Activated CD4-positive, alpha-beta T cell treated with anti-CD3 and anti-CD28 coated beads, Interleukin-2, amount 50 U/mL, for 24 hours (primary cell): ENCODE results near the gene NR6A1.

Experiments used
- DNase-seq, 2 donors: peaks; one replicate each; pipeline ENCODE4 v3.0.0-alpha.2; 2020; ENCODE audit warnings: low read depth in 1 of 2, low spot score in 1 of 2

NR6A1 gene

DNA sequence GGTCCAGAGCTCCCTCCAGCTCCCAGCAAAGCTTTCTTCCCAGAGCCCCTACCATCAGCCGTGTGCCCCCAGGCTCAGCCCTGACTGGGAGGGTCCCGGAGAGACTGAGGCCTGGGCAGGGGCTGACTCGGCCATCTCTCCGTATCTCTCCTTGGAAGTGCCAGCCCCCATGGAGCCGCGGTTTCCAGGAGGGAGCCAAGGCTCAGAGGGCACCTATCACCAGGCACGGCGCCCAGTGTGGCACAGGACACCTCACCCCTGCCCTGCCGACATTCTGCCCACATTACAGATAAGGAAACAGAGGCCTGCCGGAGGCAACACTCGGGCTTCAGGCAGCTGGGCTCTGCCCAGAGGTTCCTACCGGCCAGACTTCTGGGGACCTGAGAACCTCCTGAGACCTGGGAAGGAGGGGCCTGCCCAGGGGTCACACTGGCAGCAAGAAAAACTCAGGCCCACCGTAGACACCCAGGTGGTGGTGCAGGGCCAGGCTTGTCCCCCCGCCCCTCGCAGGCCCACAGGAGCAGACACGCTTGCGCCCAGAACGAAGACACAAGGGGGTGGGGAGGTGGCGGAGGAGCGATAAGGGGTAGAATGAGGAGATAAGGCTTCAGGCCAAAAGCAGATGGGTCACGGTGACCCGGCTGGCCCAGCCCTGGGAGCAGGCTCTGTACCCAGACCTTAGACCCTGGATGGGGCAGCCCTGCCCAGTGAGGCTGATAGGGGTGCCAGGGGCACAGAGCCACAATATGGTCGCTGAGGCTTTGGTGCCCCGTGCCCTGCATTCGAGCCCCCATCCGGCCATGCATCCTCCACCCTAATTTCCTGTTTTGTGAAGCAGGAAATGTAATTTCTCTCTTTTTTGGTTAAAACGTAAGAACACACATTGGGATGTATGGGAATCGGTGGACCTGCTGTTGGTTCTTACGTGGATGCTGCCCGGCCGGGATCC is 275.7 kb downstream of the NR6A1 start:
- DNase-seq, result no peak

DNA sequence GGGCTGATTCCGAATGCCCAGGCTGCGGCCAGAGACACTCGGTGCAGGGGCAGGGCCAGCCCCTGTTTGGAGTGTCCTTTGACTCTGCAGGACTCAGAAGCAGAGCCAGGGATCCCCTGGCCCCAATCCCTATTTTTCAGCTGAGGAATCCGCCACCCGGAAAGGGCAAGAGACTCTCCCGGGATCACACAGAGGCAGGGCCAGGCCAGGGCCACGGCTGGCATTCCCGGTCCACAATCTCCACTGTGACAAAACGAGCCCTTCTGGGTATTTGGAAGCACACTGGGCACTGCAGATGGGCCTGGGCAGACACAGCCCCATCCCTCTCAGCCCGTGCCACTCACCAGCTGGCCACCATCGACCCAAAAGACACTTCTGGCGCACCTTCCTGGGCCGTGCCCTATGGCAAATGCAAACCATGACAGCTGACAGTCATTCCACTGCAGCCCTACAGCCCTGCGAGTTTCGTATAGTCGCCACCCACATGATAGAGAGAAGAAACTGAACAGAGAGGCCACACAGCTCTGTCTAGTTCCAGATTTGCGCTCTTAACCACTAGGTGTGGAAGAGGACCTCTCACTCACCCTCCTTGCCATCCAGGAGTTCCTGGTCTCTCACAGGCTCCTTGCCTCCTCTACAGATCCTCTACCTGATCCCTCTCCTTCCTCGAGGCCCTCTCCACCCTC is 277.2 kb downstream of the NR6A1 start:
- DNase-seq, result no peak

DNA sequence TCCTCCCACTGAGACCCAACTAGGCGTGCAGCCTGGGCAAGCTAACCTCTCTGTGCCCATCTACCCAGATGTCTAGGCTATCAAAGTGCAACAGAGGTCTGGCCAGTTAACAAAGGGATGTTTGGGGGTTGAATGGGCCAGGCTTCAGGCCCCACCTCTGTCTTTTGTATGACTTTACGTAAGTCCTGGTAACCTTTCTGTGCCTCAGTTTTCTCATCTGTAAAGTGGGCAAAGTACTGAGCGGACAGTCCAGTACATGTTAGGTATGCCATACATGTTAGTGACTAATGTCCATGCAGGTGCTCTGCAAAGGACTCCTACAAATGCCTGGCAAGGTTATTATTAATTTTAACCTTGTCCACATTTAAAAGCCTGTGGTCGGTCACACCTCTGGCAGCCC is 277.9 kb downstream of the NR6A1 start:
- no peak for DNase-seq

DNA sequence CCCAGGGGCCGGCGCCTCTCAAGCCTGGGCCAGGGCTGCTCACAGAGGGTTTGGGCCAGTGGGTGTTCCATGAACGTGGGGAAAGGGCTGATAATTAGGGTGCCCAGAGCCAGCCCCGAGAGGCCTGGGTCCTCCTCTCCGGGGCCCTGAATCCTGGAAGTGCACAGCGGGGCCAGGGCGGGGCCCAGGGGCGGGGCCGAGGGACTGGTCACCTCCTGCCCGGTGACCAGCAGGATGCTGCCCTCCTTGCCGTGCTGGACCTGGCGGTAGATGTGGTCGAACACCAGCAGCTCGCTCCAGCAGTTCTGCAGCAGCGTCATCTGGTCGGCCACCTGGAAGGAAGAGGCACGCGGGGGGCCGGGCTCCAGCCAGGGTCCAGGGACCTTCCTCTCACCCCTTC is 278.3 kb downstream of the NR6A1 start:
- DNase-seq, result no peak

DNA sequence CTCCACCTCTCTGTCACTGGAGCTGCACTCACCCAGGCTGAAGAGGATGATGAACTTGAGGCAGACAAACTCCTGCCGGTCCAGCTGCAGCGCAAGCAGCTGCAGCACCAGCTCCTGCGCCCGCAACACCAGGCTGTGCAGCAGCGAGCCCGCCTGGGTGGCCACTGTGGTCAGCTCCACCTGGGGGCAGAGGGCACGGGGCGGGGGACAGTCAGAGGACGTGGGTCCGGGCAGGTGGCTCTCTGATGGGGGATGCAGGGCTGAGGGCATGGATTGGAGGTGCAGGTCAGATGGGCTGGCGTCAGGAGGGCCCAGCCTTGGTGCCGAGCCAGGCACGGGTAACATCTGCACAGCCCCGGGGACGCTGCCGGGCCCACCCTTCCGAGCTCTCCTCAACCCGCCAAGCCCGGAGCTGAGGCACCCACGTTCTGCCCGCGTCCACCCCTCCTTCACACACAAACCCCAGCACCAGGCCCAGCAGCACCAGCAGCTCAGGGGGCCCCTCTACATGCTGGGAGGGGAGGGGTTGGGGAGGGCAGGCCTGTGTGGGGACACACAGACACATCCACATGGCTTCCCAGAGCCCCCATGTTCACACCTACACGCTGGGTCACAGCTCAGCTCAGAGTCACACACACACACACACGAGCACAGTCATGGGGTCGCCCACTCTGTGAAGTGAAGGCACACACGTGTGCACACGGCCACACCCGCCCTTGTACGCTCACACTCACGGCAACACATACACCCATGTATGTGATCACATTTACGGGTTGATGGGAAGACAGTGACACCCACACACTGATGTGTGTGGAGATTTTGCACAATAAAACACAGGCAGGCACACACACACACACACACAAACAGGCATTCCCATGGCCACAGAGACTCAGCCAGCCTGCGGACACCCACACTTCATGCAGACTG is 279.8 kb downstream of the NR6A1 start:
- DNase-seq, result no peak

DNA sequence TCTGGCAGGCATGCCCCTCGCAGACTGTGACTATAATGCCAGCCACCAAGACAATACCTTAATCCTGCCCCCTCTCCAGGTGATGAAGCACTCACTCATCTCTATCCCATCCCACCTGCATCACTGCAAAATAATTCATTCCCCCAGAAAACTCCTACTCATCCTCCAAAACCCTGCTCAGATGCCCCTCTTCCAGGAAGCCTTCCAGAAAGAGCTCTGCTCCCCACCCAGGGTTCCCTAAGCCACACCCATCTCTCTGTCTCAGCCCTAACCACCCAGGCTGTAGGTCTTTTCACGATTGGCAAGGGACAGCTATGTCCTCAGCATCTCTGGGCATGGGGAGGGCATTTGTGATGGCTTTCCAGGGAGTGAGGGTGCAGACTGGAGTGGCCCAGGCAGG is 281.1 kb downstream of the NR6A1 start:
- no peak for DNase-seq

DNA sequence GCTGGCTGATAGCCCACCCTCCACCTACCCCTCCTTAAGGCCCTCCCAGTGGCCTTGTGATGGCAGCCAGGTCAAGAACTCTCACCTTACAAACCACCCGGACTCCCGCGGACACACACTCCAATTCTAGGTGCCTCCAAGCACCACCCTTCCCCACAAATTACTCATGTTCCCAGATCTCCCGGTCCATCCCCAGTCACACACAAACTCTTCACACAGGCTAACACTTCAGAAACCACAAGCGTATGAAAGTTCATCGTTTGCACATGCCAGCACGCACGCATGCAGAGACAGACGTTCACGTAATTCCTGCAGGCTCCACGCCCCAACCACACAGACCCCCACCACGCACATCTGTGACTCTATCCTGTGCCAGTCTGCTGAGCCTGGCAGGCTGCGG is 281.9 kb downstream of the NR6A1 start:
- no peak for DNase-seq

DNA sequence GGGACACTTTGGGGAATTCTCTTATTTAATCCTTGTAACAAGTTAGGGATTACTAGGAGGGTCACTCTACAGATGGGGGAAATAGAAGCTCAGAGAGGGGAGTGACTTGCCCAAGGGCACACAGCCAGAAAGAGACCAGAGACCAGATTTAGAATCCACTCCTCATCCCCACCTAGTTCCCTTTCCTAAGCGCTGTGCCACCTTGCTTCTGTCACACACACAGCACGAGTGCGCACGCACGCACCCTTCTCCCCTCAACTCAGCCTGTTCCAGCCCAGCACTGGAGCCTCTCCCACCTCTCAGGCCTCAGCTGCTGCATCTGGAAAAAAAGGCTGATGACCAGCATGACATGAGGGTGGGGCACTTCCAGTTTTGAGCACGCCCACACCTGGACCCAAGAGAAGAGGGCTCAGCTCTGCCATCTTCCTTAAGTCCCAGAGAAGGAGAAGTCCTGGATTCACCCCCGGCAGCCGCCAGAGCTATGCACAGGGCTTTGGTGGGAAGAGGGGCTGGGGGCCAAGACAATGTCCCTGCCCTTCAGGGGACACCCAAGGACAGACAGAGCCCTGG is 282.4 kb downstream of the NR6A1 start:
- DNase-seq, result no peak

DNA sequence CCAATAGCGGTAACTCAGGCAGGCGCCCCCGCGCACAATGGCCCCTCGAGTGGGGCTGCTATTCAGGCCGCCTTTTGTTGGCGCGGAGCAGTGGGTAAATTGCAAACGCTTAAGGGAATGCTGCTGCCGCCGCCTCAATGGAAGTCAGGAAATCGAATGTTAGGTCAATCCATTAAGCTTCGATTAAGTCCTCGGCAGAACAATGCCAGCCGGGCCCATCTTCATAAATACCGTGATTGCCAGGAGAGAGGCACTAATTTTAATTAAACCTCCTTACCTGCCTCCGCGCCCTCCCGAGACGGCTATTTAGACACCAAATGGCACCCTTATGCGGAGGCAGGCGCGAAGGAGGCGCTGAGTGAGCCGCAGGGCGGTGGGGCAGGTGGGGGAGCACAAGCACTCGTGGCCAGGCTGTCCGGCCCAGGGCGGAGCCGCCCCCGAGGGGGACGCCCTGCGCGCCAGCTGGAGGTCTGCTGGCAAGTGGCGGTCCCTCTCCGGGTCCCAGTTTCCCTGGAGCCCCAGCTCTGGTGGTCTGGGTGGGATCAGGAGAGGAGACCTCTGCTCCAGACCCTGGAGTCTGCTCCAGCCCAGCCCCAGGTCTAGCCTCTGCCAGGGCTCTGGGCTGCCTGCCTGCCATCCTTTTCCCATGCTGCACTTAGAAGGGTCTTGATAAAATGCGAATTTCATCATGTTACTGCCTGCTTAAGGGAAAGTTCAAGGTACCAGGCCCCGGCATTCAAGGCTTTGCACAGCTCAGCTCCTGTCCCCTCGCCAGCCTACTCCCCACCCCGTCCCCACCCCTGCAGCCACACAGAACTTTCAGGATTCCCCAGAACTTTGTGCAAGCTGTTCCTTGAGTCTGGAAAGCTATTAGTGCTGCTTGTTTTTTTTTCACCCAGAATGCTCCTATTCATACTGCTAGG is 283.6 kb downstream of the NR6A1 start:
- DNase-seq, result no peak

DNA sequence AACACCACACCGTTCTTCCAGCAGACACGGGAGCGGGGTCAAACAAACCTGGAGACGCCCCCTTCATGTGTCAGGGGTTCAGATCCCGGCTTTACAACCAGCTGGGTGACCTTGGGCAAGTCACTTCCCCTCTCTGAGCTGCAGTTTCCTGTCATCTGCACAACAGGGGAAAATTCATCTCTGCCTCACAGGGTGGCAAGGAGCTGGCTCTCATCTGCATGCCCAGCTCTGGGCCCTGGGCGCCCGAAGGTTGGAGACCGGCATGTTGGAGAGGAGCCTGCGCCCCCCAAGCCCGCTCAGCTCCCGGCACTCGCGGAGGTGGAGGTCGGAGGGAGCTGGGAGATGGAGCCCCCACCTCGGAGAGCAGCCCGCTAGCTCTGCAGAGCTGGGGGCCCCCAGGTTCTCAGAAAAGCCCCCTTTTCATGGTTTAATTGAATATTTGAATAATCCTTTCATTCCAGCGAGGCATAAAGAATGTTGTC is 284.3 kb downstream of the NR6A1 start:
- DNase-seq, result no peak

DNA sequence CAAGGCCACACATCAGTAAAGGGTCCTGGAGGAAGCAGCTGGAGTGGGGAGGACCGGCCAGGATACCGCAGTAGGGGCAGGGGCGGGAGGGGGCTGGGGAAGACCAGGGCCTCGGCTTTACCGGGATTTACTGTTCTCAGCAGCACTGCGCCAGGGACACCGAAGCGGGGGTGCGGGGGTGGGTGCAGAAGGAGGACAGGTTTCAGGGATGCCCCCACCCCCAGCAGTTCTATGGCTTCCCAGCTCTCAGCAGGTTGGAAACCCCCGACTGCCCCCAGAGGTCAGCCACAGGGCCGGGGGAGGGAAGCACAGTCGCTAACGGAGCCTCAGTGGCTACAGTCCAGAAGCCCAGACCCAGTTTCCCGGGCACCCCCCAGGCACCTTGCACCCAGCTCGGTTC is 285.2 kb downstream of the NR6A1 start:
- no peak for DNase-seq

DNA sequence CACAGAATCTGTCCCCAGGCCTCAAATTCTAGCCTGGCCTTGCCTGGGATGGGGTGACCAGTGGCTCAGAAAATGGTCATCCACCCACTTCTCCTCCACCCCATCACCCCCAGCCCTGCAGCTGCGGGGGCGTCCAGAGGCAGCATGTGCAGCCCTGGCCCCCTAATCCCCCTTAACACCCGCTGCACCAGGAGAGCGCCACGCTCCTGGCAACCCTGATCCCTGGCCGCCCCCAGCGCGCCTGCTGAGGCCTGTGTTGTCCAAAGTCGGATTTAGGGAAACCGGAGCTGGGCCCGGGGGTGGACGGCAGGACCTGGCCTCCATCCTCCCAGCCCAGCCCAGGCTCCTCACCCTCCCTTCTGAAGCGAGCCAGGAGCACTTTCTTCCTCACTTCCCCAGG is 285.9 kb downstream of the NR6A1 start:
- DNase-seq, result no peak

DNA sequence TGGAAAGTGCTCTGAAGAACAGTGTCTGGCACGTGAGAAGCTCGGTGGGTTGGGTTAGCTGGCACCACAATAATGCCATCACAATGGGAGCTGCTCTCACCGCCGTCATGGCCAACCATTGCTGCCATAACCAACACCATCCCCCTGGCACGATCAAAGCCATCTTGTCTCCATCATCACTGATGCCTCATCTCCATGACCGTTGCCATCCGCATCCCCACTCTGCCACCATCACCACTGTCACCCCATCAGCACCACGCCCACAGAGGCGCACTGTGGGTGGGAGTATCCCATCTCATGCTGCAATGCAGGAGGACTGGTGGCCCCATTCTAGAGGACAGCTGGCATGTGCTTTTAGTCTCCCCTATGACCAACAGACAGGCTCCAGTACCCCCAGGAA is 287.6 kb downstream of the NR6A1 start:
- DNase-seq, result no peak

DNA sequence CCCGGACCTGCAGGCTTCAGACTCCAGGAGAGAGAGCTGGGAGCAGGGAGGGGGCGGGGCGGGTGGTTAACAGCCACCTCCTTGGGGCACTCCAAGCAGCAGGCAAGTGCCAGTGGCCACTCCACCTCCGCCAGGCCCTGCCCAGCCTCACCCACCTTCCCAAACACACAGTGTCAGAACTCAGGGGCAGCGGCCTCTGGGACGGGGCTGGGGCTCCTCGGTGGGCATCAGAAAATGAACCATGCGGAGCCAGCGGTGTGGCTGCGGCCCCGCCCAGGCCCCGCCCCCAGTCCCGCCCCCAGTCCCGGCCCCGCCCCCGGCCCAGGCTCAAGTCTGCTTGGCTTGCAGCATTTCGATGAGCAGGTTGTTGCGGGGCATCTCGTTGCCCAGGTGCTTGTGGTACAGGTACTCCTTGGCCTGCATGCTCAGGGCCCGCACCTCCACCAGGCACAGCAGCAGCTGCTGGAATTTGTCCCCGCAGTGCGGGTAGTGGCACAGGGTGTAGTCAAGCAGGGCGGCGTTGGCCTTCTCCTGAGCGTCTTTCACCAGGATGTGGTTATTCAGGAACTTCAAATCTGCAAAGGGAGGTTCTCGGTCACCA is 288.6 kb downstream of the NR6A1 start:
- no peak for DNase-seq

DNA sequence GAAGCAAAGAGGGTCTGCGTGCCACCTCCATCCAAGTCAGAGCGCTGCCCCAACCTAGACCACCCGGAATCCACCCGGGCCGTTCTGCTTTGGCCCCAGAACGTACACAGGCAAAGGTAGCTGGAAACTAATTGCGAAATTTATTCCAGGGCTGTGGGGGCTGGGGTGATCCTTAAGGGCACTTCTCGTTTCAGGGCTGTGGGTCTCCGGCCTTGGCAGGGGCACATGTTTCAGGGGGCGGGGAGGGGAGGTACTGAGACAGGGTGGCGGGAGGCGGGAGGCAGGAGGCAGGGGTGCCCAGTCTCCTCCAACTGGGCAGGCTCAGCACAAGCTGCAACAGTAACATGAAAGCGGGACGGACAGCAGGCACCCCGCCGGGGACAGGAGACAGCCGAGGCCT is 290.0 kb downstream of the NR6A1 start:
- DNase-seq, result no peak

DNA sequence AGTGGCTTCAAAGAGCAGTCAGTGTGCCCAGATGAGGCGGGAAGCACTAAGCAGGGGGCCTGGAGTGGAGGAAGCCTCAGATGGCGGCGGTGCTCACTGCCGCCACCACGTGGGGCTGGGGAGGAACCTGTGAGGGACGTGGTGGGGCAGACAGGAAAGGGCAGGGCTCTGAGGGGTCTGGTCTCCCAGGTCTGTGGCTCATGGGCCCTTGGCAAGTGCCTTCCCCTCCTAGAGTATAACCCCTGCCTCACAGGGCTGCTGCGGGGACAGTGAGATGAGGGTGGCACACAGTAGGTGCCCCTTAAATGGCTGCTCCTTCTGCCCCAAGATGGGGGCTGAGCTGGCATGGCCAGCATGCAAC is 290.5 kb downstream of the NR6A1 start:
- DNase-seq, result no peak

DNA sequence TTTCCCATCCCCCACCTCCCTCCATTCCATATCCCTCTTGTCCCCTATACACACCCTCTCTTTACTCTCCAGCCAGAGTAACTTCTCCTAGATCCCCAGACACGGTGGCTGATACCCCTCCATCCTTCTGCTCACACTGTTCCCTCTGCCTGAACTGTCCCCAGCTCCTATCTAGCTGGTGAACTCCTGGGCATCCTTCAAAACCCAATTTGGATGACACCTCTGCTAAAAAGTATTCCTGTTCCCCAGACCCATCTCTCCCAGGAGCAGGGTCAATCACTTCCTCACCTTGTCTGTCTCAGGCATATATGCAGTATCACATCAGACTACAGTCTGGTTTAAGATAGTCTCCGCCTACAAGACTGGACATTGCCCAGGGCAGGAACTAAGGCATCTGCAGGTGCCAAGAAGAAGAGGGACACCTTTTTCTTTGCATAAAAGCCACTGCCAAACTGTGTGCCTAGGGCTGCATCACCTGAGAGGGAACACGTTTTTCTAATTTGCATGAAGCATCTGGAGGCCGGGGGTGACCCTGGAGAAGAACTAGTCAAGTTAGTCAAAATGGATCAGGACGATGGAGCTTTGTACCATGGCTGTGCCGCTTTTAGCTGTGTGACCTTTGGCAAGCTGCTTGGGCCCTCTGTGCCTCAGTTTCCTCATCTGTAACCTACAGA is 291.0 kb downstream of the NR6A1 start:
- no peak for DNase-seq

DNA sequence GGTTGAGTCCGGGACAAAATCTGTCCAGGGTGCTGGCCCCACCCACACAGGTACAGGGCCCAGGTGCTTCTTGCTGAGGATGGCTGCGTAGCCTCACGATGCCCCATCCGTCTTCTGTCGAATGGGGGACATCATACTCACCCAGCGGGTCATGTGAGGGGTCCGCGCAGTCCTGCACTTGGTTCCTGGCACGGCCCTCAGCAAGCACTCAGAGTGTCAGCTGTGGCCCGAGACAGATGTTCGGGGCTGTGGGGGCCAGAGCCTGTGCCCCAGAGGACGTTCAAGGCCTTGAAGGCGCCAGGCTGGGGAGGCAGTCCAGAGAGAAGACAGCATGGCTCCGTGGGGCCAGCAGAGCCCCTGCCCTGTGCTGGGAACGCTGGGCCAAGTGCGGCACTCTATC is 291.7 kb downstream of the NR6A1 start:
- DNase-seq, result no peak

DNA sequence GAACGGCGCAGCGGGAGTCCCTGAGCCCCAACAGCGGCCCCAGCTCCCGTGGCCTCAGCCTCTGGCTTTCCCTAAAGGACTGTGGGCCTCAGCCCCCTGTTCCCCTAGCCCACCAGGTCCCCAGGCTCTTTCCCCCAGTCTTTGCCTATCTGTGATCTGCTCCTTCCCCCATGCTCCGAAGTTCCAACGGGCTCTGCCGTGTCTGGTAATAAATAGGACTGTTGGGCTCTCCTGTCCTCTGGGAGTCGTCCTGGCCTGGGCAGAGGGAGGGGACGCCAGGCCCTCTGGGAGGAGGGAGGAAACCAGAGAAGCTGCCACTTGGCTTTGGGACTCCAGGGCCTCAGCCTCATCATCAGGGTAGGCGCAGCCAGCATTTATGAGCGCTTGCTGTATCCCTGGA is 292.8 kb downstream of the NR6A1 start:
- no peak for DNase-seq
